ENCODE data around the gene CFAP53. TPM values are rescaled to one million over a fixed set of nuclear protein-coding genes. Genes with fewer than 3 reads are reported as not detected.
"Not testable (repeated sequence)": the region's sequence is repeated elsewhere in the genome, so short reads cannot be mapped to it uniquely, and the experiment has no call there.

The CFAP53 gene
- under 1 TPM in 1 of 6 donors, not detected in 5; 0.27 TPM for polyA plus RNA-seq (ENCODE audit: low read depth in 6 of 6)

GRCh38 chr18:50266248-50266704 is at the start of gene CFAP53:
Gene CFAP53 (minus strand): TSS chr18:50266495. CDS start chr18:50266404, 91 bp downstream.
- H3K27ac Mint-ChIP-seq, result peak within 1 kb of the TSS; percentile 91 to 99 (median 96)
- H3K9me3 Mint-ChIP-seq, result no peaks in the 10 kb centered on the region
- ATAC-seq (ENCODE audit: low read depth in 2 of 2) (peak; percentile 89 to 90), DNase-seq (peak; percentile 95)
- peaks cover 9 to 27% (median 23%) of the 10 kb centered on the region in 3 donors for H3K4me1 Mint-ChIP-seq
- no peaks in the 10 kb centered on the region for H3K27me3 Mint-ChIP-seq
- H3K36me3 Mint-ChIP-seq, result peaks cover 0 to 4% of the 10 kb centered on the region in 2 donors
- H3K4me3 Mint-ChIP-seq, result peak within 1 kb of the TSS; percentile 84 to 94 (median 92)

GRCh38 chr18:50315100-50315871 is 49.0 kb upstream of the CFAP53 start:
- Mint-ChIP-seq H3K27me3 (no peaks in the 10 kb centered on the region), H3K27ac (no peak overlapping the region), H3K4me3 (peak overlapping the region in 7 of 8 donors; percentile 14 to 73 (median 48)), H3K36me3 (no peaks in the 10 kb centered on the region), H3K4me1 (peaks cover 38 to 72% (median 57%) of the 10 kb centered on the region in 3 donors), H3K9me3 (no peaks in the 10 kb centered on the region)
- DNase-seq, result peak; percentile 51
- peak; percentile 74 to 77 for ATAC-seq (ENCODE audit: low read depth in 2 of 2)

- peak overlapping the region in 3 of 8 donors; percentile 33 to 47 (median 47) for H3K4me3 Mint-ChIP-seq
- H3K9me3 Mint-ChIP-seq, result no peaks in the 10 kb centered on the region
- H3K36me3 Mint-ChIP-seq, result no peaks in the 10 kb centered on the region
- no peak for ATAC-seq (ENCODE audit: low read depth in 2 of 2)
- peaks cover 38 to 71% (median 51%) of the 10 kb centered on the region in 3 donors for H3K4me1 Mint-ChIP-seq
- H3K27me3 Mint-ChIP-seq, result no peaks in the 10 kb centered on the region
- H3K27ac Mint-ChIP-seq, result peak overlapping the region in 2 of 6 donors; percentile 30 to 64
- no peak for DNase-seq
These were observed 47.7 kb upstream of the CFAP53 start for GRCh38 chr18:50313873-50314460.

- Mint-ChIP-seq H3K4me3 (peak overlapping the region in 7 of 8 donors; percentile 23 to 70 (median 41)), H3K4me1 (peaks cover 42 to 74% (median 58%) of the 10 kb centered on the region in 3 donors), H3K27me3 (no peaks in the 10 kb centered on the region), H3K27ac (peak overlapping the region; percentile 34 to 92 (median 72)), H3K9me3 (no peaks in the 10 kb centered on the region), H3K36me3 (no peaks in the 10 kb centered on the region)
- DNase-seq (no peak), ATAC-seq (ENCODE audit: low read depth in 2 of 2) (peak in 1 of 2 donors; percentile 17)
These were observed 46.8 kb upstream of the CFAP53 start for GRCh38 chr18:50313031-50313607.

GRCh38 chr18:50312296-50313030 is 46.2 kb upstream of the CFAP53 start:
- peak overlapping the region; percentile 28 to 89 (median 71) for H3K4me3 Mint-ChIP-seq
- H3K4me1 Mint-ChIP-seq, result peaks cover 47 to 78% (median 64%) of the 10 kb centered on the region in 3 donors
- no peaks in the 10 kb centered on the region for H3K27me3 Mint-ChIP-seq
- peak overlapping the region; percentile 34 to 93 (median 86) for H3K27ac Mint-ChIP-seq
- H3K36me3 Mint-ChIP-seq, result no peaks in the 10 kb centered on the region
- ATAC-seq (ENCODE audit: low read depth in 2 of 2) (peak; percentile 81 to 86), DNase-seq (peak; percentile 53)
- no peaks in the 10 kb centered on the region for H3K9me3 Mint-ChIP-seq

- no peaks in the 10 kb centered on the region for H3K36me3 Mint-ChIP-seq
- H3K4me3 Mint-ChIP-seq, result peak overlapping the region in 3 of 8 donors; percentile 9 to 18 (median 15)
- ATAC-seq (ENCODE audit: low read depth in 2 of 2) (no peak), DNase-seq (no peak)
- H3K9me3 Mint-ChIP-seq, result no peaks in the 10 kb centered on the region
- H3K27me3 Mint-ChIP-seq, result no peaks in the 10 kb centered on the region
- H3K4me1 Mint-ChIP-seq, result peaks cover 52 to 80% (median 66%) of the 10 kb centered on the region in 3 donors
- H3K27ac Mint-ChIP-seq, result peak overlapping the region in 1 of 6 donors; percentile 76
These were observed 45.4 kb upstream of the CFAP53 start for GRCh38 chr18:50311650-50312049.

- no peak for DNase-seq
- no peaks in the 10 kb centered on the region for H3K27me3 Mint-ChIP-seq
- peak overlapping the region in 3 of 8 donors; percentile 29 to 36 (median 32) for H3K4me3 Mint-ChIP-seq
- peaks cover 0 to 3% (median 2%) of the 10 kb centered on the region in 7 donors for H3K9me3 Mint-ChIP-seq
- peaks cover 43 to 65% (median 56%) of the 10 kb centered on the region in 3 donors for H3K4me1 Mint-ChIP-seq
- no peaks in the 10 kb centered on the region for H3K36me3 Mint-ChIP-seq
- H3K27ac Mint-ChIP-seq, result peak overlapping the region in 3 of 6 donors; percentile 39 to 57 (median 47)
- no peak for ATAC-seq (ENCODE audit: low read depth in 2 of 2)
These were observed 43.8 kb upstream of the CFAP53 start for GRCh38 chr18:50310080-50310479.

GRCh38 chr18:50308851-50309250 is 42.6 kb upstream of the CFAP53 start:
- H3K27me3 Mint-ChIP-seq; DNase-seq; ATAC-seq (ENCODE audit: low read depth in 2 of 2); H3K36me3 Mint-ChIP-seq; H3K9me3 Mint-ChIP-seq; H3K27ac Mint-ChIP-seq: not testable (repeated sequence)
- H3K4me3 Mint-ChIP-seq, result peak overlapping the region in 5 of 8 donors; percentile 87 to 99 (median 95)
- peaks cover 33 to 53% (median 47%) of the 10 kb centered on the region in 3 donors for H3K4me1 Mint-ChIP-seq

- peak; percentile 85 for DNase-seq
- Mint-ChIP-seq H3K36me3 (no peaks in the 10 kb centered on the region), H3K9me3 (peaks cover 0 to 6% (median 3%) of the 10 kb centered on the region in 7 donors), H3K27ac (peak overlapping the region in 4 of 6 donors; percentile 22 to 94 (median 72)), H3K4me1 (peaks cover 27 to 45% (median 37%) of the 10 kb centered on the region in 3 donors), H3K4me3 (peak overlapping the region; percentile 87 to 99 (median 94)), H3K27me3 (no peaks in the 10 kb centered on the region)
- ATAC-seq (ENCODE audit: low read depth in 2 of 2), result peak; percentile 98 to 99
These were observed 41.6 kb upstream of the CFAP53 start for GRCh38 chr18:50307738-50308470.

GRCh38 chr18:50307400-50307737 is 41.1 kb upstream of the CFAP53 start:
- peaks cover 0 to 6% (median 3%) of the 10 kb centered on the region in 7 donors for H3K9me3 Mint-ChIP-seq
- H3K27ac Mint-ChIP-seq, result peak overlapping the region in 5 of 6 donors; percentile 22 to 94 (median 65)
- DNase-seq, result no peak
- H3K27me3 Mint-ChIP-seq, result no peaks in the 10 kb centered on the region
- ATAC-seq (ENCODE audit: low read depth in 2 of 2), result peak; percentile 5 to 6
- H3K4me3 Mint-ChIP-seq, result peak overlapping the region; percentile 87 to 99 (median 94)
- no peaks in the 10 kb centered on the region for H3K36me3 Mint-ChIP-seq
- H3K4me1 Mint-ChIP-seq, result peaks cover 22 to 41% (median 32%) of the 10 kb centered on the region in 3 donors

GRCh38 chr18:50306944-50307343 is 40.6 kb upstream of the CFAP53 start:
- Mint-ChIP-seq H3K4me3 (peak overlapping the region; percentile 66 to 99 (median 94)), H3K36me3 (no peaks in the 10 kb centered on the region), H3K27me3 (no peaks in the 10 kb centered on the region), H3K4me1 (peaks cover 22 to 36% (median 29%) of the 10 kb centered on the region in 3 donors), H3K27ac (peak overlapping the region in 2 of 6 donors; percentile 22 to 56), H3K9me3 (peaks cover 0 to 6% (median 3%) of the 10 kb centered on the region in 7 donors)
- DNase-seq (no peak), ATAC-seq (ENCODE audit: low read depth in 2 of 2) (no peak)

- Mint-ChIP-seq H3K4me1 (peaks cover 10 to 17% (median 17%) of the 10 kb centered on the region in 3 donors), H3K27ac (no peak overlapping the region), H3K9me3 (peaks cover 0 to 6% (median 3%) of the 10 kb centered on the region in 7 donors), H3K27me3 (peaks cover 4 to 8% (median 7%) of the 10 kb centered on the region in 3 donors), H3K4me3 (no peak overlapping the region), H3K36me3 (no peaks in the 10 kb centered on the region)
- DNase-seq (no peak), ATAC-seq (ENCODE audit: low read depth in 2 of 2) (no peak)
These were observed 34.8 kb upstream of the CFAP53 start for GRCh38 chr18:50301074-50301473.
